Cardiac muscle cell (in vitro differentiated cells and primary cell): ENCODE data around the gene CCDC150. TPM values are rescaled to one million over a fixed set of nuclear protein-coding genes. Genes with fewer than 3 reads are reported as not detected.
A peak's percentile ranks its signal among the peaks of the same experiment; 100 is the strongest.

Source experiments
- DNase-seq, 2 donors: peaks; one replicate each; pipeline versions ENCODE4 v3.0.0 to v3.0.0-alpha.2; 2010 to 2017; ENCODE audit warnings: low read depth in 1 of 2, low spot score in 1 of 2
- H3K27ac ChIP-seq: fragments of 200-600 bp; sonication (generic); 2 replicates; pipeline ENCODE4 v1.5.1; 2016
- H3K27me3 ChIP-seq: fragments of 200-600 bp; sonication (generic); 2 replicates; pipeline ENCODE4 v1.6.0; 2016; ENCODE audit warnings: control low read depth
- H3K36me3 ChIP-seq: fragments of 200-600 bp; sonication (generic); 2 replicates; pipeline ENCODE4 v1.5.1; 2016; ENCODE audit warnings: control low read depth
- H3K4me1 ChIP-seq: fragments of 200-600 bp; sonication (generic); 2 replicates; pipeline ENCODE4 v1.8.1; 2017; ENCODE audit warnings: low read depth, mild to moderate bottlenecking, mixed run types
- H3K4me3 ChIP-seq: fragments of 200-600 bp; sonication (generic); 2 replicates; pipeline ENCODE4 v1.5.1; 2016; ENCODE audit warnings: mild to moderate bottlenecking
- H3K9me3 ChIP-seq: fragments of 200-600 bp; sonication (generic); 2 replicates; pipeline ENCODE4 v1.5.1; 2017; ENCODE audit warnings: low read depth, mild to moderate bottlenecking, control low read depth
- polyA plus RNA-seq: library from polyadenylated mRNA; unstranded; fragments of >200 nt; fragmentation: Nextera tagmentation; extraction: Ambion mirVana; gene quantifications from 2 replicates; pipeline ENCODE4 v1.2.1, GENCODE V29; 2016
- total RNA-seq: library from RNA; depleted of rRNA; stranded (reverse); fragments of >200 nt; gene quantifications from 2 replicates; pipeline ENCODE4 v1.2.3, GENCODE V29; 2016
- TF ChIP-seq, protein P1 (sequence below): IDR thresholded peaks from 2 replicates; pipeline ENCODE4 v1.5.1; 2012; ENCODE audit warnings: low read depth, mild to moderate bottlenecking, low read length

The CCDC150 gene
- total and polyA plus RNA-seq, 2 experiments from 2014 or later, result 6.1 to 8.0 TPM

DNA sequence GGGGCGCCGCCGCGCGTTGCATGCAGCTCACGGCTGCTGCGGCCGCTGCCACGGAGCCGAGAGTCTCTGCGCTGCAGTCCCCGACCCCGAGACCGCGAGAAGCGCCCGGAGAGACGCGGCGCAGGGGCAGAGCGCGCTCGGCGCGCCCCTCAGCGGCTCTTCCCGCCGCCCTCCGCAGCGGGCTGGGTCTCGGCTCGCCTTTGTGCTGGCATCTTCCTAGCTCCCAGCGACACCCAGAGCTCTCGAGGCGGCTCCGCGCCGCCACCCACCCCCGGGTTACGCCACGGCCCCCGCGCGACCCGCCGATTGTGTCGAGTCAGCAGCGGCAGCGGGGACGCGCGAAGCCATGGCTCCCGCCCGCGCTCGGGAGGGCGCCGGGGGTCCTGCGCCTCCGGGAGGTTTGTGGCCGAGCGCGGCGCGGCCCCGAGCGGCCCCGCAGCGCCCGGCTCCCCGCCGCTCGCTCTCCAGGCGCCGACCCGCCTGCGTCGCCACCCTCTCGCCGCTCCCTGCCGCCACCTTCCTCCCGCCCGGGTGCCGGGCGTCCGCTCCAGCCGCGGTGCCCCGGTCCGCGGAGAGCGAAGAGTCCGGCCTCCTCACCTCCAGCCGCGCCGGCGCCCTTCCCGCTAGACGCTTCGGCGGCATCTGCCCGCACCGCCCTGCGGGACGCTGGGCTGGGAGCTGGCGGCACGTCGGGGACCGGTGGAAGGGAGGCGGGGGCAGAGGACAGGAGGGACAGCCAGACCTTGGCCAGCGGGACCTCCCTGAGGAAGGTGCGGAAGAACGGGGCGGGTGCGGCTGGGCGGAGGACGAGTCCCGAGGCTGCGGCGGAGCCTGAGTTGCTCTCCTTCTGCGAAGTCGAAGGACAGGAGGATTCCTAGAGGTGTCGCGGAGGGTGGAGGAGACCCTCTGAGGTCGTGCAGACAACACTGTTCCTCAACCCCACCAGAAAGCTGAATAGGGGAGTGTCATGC lies 46.3 kb upstream of the CCDC150 start, which contains the start of gene HECW2:
Gene HECW2, minus strand, starts transcription at position 644 of the 971 bp plus-strand sequence.
- Histone ChIP-seq H3K27me3 (no peaks in the 10 kb centered on the region), H3K4me1 (no peaks in the 10 kb centered on the region), H3K27ac (peak within 1 kb of the TSS; percentile 86), H3K9me3 (no peaks in the 10 kb centered on the region), H3K36me3 (no peaks in the 10 kb centered on the region), H3K4me3 (peak within 1 kb of the TSS; percentile 92)
- TF ChIP-seq, protein P1, sequence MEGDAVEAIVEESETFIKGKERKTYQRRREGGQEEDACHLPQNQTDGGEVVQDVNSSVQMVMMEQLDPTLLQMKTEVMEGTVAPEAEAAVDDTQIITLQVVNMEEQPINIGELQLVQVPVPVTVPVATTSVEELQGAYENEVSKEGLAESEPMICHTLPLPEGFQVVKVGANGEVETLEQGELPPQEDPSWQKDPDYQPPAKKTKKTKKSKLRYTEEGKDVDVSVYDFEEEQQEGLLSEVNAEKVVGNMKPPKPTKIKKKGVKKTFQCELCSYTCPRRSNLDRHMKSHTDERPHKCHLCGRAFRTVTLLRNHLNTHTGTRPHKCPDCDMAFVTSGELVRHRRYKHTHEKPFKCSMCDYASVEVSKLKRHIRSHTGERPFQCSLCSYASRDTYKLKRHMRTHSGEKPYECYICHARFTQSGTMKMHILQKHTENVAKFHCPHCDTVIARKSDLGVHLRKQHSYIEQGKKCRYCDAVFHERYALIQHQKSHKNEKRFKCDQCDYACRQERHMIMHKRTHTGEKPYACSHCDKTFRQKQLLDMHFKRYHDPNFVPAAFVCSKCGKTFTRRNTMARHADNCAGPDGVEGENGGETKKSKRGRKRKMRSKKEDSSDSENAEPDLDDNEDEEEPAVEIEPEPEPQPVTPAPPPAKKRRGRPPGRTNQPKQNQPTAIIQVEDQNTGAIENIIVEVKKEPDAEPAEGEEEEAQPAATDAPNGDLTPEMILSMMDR, result no peak
- DNase-seq, result peak; percentile 63 to 86

DNA sequence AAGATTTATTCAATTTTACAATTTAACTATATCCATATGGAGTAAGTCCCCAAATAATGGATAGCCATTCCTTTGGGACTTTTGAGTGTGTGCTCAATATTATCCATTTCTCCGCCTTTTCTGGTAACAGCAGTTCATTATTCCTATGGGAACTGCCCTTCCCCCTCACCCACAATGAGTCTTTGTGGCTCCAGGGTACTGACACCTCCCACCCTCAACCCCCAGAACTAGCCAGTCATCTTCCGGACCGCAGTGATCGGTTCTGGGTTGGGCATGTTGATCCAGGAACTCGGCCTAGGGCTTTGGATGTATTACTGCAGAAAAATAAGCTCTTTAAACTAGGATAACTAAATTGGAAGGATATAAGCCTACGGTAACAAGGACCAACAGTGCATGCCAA lies 45.4 kb upstream of the CCDC150 start:
- Histone ChIP-seq H3K36me3 (no peaks in the 10 kb centered on the region), H3K27me3 (no peaks in the 10 kb centered on the region), H3K4me3 (peak overlapping the region; percentile 92), H3K9me3 (no peaks in the 10 kb centered on the region), H3K27ac (no peak overlapping the region), H3K4me1 (no peaks in the 10 kb centered on the region)
- DNase-seq, result no peak
- TF ChIP-seq, protein P1, result no peak

DNA sequence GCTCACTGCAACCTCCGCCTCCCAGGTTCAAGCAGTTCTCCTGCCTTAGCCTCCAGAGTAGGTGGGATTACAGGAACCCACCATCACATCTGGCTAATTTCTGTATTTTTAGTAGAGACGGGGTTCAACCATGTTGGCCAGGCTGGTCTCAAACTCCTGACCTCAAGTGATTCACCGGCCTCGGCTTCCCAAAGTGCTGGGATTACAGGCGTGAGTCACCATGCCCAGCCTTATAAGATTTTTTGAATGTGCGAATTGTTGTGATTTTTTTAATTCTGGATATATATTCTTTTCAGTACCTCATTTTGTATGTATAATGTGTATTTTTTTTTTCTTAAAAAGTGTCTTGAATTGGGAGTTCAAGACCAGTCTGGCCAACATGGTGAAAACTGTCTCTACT lies 42.0 kb upstream of the CCDC150 start:
- H3K27ac ChIP-seq, result no peak overlapping the region
- DNase-seq, result no peak
- H3K9me3 ChIP-seq, result no peaks in the 10 kb centered on the region
- TF ChIP-seq, protein P1, result no peak
- H3K36me3 ChIP-seq, result no peaks in the 10 kb centered on the region
- no peaks in the 10 kb centered on the region for H3K4me1 ChIP-seq
- no peaks in the 10 kb centered on the region for H3K27me3 ChIP-seq
- no peak overlapping the region for H3K4me3 ChIP-seq

DNA sequence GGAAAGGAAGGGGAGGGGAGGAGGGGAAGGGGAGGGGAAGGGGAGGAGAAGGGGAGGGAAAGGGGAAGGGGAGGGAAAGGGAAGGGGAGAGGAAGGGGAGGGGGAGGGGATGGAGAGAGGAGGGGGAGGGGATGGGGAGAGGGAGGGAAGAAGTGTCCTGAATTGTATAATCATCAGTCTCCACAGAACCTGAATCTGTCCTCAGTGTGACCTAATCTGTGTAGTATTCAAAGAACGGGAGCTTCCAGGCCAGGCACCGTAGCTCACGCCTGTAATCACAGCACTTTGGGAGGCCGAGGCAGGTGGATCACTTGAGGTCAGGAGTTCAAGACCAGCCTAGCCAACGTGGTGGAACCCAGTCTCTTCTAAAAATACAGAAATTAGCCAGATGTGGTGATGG lies 41.1 kb upstream of the CCDC150 start:
- no peaks in the 10 kb centered on the region for H3K4me1 ChIP-seq
- no peaks in the 10 kb centered on the region for H3K9me3 ChIP-seq
- H3K36me3 ChIP-seq, result no peaks in the 10 kb centered on the region
- H3K4me3 ChIP-seq, result no peak overlapping the region
- TF ChIP-seq, protein P1, result no peak
- no peak overlapping the region for H3K27ac ChIP-seq
- no peak for DNase-seq
- H3K27me3 ChIP-seq, result no peaks in the 10 kb centered on the region

DNA sequence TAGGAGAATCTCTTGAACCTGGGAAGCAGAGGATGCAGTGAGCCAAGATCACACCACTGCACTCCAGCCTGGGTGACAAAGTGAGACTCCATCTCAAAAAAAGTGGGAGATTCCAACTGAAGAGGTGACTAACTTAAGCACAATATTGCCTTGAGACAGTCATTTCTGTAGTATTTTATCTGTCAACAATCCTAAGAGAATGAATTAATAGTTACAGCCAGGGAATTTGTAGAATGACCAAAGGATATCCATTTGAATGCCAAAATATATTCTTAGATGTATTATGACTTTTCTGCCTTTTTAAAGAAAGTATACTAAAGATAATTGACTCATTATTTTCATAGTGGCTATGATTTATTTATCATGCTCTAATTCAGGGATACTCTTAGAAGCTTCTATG lies 40.7 kb upstream of the CCDC150 start:
- Histone ChIP-seq H3K4me1 (no peaks in the 10 kb centered on the region), H3K27ac (no peak overlapping the region), H3K36me3 (no peaks in the 10 kb centered on the region), H3K4me3 (no peak overlapping the region), H3K9me3 (no peaks in the 10 kb centered on the region), H3K27me3 (no peaks in the 10 kb centered on the region)
- no peak for DNase-seq
- TF ChIP-seq, protein P1, result no peak
